Activated CD4-positive, alpha-beta T cell treated with anti-CD3 and anti-CD28 coated beads, Interleukin-2, Interleukin-6, amounts not matched to agents 100 ng/mL and 50 ng/mL, durations not matched to agents 16 hours and 8 hours (primary cell): ENCODE measurements around the gene DHX38.
A peak's percentile ranks its signal among the peaks of the same experiment; 100 is the strongest.

Experiments used
- DNase-seq: peaks from one replicate; pipeline ENCODE4 v3.0.0-alpha.2; 2020

The DHX38 gene

DNA sequence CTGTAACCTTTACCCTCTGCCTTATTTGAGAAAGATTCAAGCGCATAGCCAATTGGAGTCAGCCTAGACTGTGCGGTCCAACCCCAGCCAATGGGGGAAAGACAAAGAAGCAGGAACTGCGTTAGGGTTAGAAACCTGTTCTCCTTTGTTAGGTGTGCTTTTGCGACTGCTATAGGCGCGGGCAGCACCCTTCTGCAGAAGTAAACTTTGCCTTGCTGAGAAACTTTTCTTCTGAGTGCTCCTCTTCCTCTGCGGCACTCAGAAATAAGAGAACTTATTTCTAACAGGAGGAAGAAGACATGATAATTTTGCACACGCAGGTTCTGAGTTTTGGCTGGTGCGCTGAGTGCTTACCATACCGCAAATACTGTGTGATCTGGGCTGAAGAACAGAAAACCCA, 9.2 kb upstream of the DHX38 start:
- DNase-seq: no peak

DNA sequence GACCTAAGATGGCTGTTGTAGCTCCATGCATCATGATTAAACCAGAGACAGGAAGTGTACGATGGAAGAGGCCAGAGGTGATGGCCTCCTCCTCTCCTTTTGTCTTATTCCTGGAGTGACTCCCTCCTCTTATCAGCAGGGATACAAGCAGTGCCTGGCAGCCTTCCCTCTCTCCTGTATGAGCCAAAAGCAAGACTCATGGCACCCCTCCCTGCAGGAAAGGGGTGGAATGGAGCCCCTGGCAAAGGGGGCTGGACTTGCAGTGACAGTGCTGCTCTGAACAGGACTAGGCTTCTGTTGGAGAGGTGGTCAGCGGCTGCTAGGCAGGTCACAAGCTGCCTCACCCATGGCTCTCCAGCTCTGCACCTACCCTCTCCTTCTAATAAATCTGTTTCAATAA, 8.6 kb upstream of the DHX38 start:
- no peak for DNase-seq

DNA sequence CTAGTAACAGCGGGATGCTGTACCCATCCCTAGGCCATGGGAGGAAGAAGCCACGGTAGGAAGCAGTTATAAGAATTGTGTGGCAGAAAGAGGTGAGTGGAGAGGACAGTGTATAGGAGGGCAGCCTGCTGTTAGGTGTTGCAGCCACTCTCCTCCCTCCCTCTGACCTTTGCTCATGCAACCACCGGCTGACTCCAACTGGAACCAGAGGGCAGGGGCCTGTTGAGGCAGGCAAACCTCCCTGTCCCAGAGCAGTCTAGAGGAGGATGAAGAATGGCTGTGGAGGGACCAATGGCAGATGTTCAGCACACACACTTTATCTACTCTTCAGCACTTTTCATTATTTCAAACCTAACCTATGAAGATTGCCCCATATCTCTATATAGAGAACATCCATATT, 2.4 kb upstream of the DHX38 start:
- DNase-seq: peak; percentile 3

DNA sequence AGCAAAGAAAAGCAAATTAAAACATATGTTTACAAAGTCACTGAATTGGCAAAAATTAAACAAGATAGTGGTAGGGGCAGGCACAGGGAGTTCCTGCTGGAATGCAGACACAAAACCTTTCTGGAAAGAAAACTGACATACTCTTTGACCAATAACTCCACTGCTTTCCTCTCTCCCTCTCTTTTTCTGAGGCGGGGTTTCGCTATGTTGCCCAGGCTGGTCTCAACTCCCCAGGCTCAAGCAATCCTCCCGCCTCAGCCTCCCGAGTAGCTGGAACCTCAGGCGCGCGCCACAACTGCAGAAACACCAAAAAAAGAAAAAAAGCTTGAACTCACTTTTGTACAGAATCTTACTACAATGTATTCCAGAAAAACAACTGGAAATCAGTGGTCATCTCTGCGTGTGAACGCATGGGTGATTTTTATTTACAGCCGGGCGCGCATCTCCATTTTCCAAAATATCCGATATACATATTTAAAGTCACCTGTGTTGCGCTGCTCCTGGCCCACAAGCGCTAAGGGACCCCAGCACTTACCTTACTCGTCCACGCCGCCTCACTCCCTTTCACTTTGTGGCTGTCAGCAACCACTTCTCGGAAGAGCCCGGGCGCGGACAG, 707 bp upstream of the DHX38 start:
- DNase-seq: peak; percentile 27

DNA sequence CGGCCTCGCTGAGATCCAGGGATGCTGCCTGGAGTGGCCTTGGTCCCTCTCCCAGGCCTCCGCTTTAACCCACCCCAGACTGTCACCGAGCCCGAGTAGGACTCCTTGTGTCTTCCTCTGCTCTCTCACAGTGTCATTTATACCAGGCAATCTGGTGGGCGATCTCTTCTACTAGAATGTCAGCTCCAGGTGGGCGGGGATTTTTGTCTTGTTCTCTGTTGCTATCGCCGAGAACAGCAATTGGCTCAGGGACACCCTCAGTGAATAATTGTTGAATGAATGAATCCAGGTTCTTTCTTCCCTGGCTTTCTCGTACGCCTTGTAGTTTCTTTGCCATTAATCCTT, 591 bp downstream of the DHX38 start:
- peak; percentile 10 for DNase-seq

DNA sequence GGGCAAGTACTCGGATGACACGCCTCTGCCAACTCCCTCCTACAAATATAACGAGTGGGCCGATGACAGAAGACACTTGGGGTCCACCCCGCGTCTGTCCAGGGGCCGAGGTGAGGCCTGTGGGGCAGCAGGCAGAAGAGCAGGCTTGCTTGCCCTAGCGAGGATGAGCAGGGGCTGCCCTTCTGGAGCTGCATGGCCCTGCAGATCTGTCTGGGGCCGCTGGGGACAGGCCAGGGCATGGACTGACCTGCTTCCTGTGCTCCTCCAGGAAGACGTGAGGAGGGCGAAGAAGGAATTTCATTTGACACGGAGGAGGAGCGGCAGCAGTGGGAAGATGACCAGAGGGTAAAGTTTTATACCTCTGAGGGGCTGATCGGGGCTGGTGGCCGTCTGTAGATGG, 5.3 kb downstream of the DHX38 start:
- DNase-seq: no peak

DNA sequence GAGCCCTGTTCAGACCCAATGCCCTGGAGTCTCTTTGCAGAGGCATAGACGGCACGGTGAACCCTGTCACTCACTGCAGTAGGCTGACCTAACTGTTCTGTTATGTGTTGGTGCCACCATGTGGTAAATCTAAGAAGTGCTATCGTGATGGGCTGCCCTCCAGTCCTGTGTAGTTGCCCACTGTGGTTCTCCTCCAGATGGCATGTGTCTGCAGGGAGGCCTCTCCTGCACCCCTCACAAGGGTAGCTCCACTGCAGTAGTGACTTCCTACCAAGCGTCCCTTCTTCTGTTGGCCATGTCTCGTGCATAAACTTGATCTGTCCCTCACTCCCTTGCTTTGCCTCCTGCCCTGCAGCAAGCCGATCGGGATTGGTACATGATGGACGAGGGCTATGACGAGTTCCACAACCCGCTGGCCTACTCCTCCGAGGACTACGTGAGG, 5.8 kb downstream of the DHX38 start:
- DNase-seq: peak; percentile 66

DNA sequence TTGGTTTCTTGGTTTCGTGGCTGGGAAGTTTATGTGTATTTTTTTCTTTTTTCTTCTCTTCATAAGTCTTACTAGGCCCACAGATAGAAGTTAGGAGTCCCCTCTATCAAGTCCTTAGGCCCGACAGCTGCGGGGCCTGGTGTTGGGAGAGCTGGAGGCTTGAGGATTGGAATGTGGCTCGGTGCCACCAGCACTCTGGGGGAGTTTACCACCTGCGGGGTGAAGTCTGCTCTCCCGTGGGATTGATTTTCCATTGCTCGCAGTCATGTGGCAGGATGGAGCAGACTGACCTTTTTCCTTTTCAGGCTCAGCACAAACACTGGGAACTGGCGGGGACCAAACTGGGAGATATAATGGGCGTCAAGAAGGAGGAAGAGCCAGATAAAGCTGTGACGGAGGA, 7.5 kb downstream of the DHX38 start:
- DNase-seq: no peak

DNA sequence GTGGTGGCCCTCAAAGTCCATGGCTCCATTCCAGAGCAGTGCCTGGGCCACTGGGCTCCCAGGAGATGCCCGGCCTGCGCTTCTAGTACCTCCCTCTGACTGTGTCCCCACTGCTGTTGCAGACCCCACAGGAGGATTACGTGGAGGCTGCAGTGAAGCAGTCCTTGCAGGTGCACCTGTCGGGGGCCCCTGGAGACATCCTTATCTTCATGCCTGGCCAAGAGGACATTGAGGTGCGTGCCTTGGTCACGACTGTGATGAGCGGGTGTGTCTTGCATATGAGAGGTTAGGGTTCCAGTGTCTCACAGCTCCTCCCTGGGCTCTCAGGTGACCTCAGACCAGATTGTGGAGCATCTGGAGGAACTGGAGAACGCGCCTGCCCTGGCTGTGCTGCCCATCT, 11.3 kb downstream of the DHX38 start:
- DNase-seq: no peak

DNA sequence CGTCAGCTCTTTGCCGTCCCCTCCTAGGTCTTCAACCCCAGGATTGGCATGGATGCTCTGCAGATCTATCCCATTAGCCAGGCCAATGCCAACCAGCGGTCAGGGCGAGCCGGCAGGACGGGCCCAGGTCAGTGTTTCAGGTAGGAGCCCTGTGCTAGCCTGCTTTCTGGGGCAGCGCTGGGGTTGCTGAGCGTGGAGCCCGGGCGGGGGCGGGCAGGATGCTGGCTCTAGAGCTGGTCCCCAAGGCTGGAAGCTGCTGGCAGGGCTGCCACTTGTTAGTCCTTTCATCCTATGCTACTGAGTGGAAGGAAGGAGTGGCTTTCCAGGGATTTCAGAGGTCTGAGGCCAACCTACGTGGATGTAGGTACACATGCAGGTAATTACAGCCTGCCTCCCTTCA, 12.3 kb downstream of the DHX38 start:
- no peak for DNase-seq

DNA sequence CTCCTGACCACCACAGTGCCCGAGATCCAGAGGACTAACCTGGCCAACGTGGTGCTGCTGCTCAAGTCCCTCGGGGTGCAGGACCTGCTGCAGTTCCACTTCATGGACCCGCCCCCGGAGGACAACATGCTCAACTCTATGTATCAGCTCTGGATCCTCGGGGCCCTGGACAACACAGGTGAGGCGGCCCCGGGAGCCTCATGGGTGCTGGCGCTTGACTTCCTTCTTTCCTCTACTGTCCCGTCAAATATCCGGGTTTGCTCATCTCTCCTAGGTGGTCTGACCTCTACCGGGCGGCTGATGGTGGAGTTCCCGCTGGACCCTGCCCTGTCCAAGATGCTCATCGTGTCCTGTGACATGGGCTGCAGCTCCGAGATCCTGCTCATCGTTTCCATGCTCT, 13.7 kb downstream of the DHX38 start:
- DNase-seq: no peak

DNA sequence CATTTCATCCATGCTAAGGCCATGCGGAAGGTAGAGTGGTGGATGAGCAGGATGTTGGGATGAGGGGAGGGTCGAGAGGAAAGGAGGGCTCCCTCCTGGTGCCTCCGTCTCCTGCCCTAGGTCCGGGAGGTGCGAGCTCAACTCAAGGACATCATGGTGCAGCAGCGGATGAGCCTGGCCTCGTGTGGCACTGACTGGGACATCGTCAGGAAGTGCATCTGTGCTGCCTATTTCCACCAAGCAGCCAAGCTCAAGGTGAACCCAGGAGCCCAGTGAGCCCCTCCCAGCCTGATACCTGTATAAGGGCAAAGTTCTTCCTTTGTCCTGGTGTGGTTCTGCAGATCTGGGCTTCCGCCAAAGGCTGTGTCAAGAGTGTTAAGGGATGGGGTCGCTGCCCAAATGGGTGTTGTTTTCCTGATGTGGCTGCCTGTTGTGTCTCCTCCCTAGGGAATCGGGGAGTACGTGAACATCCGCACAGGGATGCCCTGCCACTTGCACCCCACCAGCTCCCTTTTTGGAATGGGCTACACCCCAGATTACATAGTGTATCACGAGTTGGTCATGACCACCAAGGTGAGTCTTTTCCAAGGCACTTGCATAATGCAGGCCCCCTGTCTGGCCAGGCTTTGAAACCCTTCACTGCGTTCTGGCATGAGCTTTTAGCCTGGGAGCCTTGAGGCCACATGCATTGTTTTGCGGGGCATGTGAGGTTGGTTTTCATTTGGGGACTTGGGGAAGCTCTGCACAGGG, 14.9 kb downstream of the DHX38 start:
- no peak for DNase-seq

DNA sequence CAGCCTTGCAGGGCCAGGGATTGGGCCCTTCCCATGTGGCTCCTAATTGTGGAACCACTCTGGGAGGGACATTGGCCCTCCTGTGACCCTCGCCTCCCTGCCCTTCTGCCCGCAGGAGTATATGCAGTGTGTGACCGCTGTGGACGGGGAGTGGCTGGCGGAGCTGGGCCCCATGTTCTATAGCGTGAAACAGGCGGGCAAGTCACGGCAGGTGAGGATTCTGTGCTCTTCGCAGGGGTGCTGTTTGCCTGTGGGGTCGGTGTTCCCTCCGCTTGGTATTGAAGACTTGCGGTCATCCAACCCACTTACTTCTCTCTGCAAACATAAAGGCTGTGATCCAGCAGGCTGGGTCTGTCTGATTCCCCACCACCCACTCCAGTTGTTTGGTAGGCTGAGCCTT, 15.7 kb downstream of the DHX38 start:
- DNase-seq: no peak

DNA sequence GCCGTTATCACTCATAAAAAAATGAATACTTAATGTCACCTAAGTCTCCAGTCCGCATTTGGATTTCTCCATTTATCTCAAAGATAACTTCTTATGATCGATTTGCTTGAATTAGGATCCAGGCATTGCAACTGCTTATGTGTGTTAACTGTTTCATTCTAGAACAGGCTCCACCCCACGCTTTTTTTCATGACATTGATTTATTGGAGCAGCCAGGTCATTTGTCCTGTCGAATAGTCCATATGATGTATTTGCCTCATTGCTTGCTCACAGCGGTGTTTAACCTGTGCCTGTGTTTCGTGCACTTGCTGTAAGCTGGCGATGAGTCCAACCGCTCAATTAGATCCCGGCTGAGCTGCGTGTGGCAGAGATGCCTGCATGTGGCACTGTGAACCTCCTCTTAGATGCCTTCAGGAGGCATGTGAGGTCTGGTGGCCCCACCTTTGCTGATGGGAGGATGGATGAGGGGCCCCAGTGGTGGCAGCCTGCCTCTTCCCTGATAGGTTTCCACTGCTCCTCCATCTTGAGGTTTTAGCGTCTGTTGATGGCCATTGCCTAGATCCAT, 16.4 kb downstream of the DHX38 start:
- DNase-seq: no peak

DNA sequence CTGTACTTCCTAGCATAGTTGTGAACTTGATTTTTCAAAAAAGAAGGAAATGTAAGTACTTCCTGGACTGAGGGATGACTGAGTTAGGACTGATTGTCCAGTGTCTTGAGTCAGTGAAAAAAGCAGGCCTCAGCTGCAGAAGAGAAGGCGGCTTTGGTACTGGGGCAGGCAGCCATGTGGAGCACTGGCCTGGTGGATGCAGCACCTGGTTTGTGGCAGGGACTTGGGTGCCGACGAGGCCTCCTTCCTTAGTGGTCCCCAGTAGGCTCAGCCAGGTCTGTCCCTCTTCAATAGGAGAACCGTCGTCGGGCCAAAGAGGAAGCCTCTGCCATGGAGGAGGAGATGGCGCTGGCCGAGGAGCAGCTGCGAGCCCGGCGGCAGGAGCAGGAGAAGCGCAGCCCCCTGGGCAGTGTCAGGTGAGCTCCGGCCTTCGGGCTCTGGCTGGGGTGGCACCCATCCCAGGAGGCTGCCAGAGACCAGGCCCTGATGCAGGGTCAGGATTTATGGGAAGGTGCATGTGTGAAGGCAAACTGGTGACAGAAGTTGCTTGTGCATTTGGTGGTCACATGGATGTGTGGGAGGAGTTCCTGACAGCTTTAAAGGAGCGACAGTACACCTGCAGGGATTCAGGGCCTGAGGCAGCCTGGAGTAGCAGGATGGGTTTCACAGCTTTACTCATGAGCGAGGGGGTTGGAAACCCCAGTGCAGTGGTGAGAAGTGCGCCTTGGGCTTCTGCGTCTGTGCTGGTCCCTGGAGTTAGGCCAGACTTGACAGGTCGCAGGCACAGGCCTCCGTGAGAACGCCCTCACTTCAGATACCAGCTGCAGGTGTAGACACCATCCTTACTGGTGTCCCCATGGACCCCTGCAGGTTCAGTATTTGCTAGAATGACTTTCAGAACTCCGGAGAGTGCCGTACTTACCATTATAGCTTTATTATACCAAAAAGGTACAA, 17.3 kb downstream of the DHX38 start:
- no peak for DNase-seq

DNA sequence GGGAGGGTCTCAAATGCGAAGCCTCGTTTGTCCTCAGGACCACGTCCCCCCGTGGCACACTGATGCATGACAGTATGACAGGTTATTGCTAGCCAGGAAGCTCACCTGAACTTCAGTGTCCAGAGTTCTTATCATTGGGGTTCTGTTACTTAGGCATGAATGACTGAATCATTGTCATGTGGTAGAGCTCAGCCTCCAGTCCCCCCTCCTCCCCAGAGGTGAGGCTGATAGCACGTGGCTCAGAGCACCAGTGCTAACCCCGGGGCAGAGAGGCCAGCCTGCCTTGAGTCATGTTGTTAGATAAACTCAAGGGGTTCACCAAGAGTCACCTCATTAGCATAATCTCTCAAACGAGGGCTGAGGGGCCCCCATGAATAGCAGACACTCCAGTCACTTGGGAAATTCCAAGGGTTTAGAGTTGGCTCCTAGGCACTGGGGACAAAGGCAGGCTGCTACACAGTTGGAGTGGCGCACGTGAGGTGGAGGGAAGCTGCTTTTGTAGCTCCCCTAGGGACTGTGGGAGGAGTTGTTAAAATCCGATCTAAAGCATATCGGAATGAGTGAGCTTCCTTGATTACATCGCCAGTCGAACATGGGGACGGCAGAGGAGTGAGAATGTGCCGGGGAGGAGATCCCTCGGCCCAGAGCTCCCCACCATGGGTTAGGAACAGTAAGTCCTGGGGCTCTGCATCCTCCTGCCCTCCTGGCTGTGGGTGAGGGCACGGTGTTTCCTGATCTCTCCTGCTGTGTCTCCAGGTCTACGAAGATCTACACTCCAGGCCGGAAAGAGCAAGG, 18.2 kb downstream of the DHX38 start:
- no peak for DNase-seq

DNA sequence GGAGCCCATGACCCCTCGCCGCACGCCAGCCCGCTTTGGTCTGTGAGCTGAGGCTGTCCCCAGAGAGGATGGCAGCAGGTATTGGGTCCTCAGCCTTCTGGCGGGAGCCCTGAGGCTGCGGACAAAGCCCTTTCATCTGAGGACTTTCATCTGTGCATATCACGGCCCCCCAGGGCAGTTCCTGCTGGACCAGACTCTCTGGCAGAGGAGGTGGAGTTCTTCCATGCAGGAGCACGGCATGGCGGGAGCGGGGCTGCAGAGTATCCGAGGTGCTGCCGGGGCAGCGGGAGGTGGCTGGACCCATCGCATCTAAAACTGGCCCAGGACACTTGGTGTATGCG, 18.8 kb downstream of the DHX38 start:
- DNase-seq: no peak

DNA sequence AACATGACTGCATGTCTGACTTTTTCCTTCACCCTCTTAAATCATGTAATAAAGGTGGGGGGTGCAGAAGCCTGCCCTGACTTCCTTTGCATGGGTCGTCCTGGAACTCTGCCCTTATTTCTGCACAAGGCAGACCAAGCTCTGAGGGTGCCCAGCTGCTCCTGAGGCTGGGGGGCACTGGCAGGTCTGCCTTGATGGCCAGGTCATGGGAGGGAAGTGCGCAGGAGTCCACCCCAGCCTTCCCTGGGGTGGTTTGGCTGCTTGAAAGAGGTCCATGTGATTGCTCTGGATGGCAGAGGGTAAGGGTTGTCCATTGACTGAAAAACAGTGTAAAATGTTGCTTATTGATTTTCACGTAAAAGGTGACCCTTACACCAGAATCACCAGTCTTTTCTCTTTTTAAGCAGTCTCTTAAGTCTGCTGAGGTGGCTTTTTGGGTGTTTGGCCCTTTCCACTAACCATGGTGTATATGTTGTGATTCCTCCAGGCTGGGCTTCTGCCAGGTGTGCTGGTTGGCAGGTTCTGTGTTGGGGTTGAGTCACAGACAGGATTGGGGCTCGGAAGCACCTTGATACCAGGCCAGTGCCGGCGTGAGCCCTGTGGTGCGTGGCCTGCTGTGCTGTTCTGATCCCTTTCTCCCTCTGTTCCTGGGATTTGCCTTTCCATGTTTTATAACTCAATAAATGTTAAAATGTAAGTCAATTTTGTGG, 19.4 kb downstream of the DHX38 start:
- DNase-seq: no peak

DNA sequence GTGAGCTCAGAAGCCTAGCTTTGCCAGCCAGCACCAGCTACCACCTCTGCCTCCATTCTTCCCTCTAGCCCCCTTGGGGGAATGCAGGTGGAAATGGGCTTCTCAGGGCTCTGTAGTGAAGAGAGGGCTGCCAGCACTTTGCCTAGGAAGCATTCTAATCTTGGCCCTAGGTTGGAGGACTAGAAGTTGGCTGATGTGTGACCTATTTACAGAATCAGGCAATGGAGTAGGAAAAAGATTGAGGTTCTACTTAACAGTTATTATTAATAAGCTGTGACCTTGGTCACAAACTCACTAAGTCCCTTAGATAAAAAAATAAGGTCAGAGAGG, 19.9 kb downstream of the DHX38 start:
- no peak for DNase-seq

DNA sequence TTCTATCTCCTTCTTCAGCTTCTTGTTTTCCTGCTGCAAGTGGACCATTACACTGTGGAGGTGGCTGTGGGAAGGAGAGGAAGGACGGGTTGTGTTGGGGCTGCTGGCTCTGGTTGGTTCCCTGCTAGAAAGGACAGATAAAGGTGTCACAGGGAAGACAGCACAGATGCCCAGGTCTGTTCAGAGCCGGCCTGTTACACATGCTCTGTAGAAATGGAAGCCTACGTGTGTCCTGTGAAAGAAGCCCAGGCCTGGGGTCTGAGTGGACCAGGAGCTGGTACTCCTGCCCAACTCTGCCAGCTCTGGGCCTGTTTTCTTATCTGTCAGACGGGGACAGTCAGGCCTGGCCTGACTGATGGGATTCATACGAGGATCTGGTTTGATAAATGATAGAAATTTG, 26.4 kb downstream of the DHX38 start:
- no peak for DNase-seq

DNA sequence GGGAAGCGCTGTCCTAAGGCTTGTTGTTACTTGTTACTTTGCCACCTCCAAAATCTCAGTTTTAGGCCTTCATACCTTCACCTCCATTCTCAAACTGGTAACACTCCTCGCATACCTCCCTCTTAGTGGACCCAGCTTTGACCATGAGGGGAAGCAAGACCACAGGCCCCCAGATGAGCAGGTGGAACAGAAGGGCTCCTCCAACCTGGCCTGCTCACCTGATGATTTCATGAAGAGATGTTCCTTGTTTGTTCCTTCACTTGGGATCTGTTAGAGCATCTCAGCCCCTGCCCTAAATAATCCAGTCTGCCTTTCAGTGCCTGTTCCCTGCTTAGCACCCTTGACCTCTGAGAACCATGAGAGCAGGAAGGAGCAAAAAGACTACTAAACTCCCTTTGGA, 28.7 kb downstream of the DHX38 start:
- DNase-seq: no peak

DNA sequence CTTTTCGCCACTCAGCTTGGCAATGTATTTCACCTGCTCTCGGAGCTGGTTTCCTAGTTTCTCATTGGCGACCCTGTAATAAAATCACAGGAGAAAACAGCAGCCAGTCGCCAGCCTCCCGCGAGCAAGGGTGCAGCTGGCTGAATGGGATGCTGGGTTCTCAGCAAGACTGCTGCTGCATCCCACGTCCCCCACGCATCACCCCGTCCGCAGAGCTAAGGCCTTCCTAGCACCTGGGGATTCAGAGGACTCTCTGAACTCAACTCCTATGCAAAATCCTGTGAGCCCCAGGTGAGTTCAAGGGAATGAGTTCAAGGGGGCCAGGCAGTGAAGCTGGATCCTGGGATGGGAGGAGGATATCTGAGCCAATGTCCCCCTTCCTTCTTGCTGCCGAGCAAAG, 29.3 kb downstream of the DHX38 start:
- DNase-seq: no peak
